ENCODE measurements around the gene IMPA2. TPM values are rescaled to one million over a fixed set of nuclear protein-coding genes. Genes with fewer than 3 reads are reported as not detected.
A peak's percentile ranks its signal among the peaks of the same experiment; 100 is the strongest.

IMPA2 gene
- total RNA-seq, 1 donor from 2014 or later = 41.9 TPM

DNA sequence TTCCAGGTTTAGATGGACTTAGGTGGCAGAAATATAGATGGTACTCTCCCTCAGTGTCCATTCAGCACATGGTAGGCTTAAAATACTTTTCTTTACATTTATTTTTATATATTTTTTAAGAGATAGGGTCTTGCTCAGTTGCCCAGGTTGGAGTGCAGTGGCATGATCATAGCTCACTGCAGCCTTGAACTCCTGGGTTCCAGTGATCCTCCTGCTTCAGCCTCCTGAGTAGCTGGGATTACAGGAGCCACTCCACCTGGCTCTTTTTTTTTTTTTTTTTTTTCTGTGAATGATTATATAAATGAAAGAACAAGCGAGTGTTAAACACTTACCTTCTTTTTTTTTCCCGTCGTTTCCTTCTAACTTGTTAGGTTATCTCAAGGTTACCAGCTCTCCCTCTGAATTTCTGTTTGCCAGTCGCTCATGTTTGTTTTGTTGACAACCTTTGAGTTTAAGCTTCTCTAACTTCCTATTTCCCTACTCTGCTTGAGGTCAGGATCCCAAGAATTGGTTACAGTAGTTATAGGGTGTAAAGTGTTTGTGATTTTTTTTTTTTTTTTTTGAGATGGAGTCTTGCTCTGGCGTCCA lies 18.9 kb downstream of the IMPA2 start:
- no peak overlapping the region for H3K4me3 Mint-ChIP-seq
- DNase-seq (ENCODE audit: low spot score) = no peak
- no peak overlapping the region for H3K27ac Mint-ChIP-seq
- H3K36me3 ChIP-seq = no peaks in the 10 kb centered on the region
- H3K4me3 ChIP-seq = no peak overlapping the region
- no peak overlapping the region for H3K4me2 ChIP-seq
- H3K27me3 Mint-ChIP-seq (ENCODE audit: insufficient read depth, low read depth) = no peaks in the 10 kb centered on the region
- H3K9me3 Mint-ChIP-seq = no peaks in the 10 kb centered on the region
- no peak overlapping the region for H3K9ac ChIP-seq
- H2AFZ ChIP-seq (replicated peaks) = no peak overlapping the region
- no peaks in the 10 kb centered on the region for H3F3A ChIP-seq (ENCODE audit: low read depth)
- peaks cover 29% of the 10 kb centered on the region for H4K20me1 ChIP-seq (ENCODE audit: low read depth)
- H3K79me2 ChIP-seq (ENCODE audit: low read depth) = peaks cover 29% of the 10 kb centered on the region
- H3K4me1 ChIP-seq = peaks cover 2% of the 10 kb centered on the region
- no peaks in the 10 kb centered on the region for H3K9me3 ChIP-seq (ENCODE audit: low read depth)
- H3K27ac ChIP-seq = no peak overlapping the region
- H3K36me3 Mint-ChIP-seq = peaks cover 5% of the 10 kb centered on the region
- H3K27me3 ChIP-seq = no peaks in the 10 kb centered on the region
- peaks cover 30% of the 10 kb centered on the region for H3K4me1 Mint-ChIP-seq
- TF ChIP-seq EZH2 (IDR thresholded peaks at IDR 0.05) (no peak), EZH2phosphoT487 (IDR thresholded peaks at IDR 0.05) (no peak)
- TF ChIP-seq, protein P1, sequence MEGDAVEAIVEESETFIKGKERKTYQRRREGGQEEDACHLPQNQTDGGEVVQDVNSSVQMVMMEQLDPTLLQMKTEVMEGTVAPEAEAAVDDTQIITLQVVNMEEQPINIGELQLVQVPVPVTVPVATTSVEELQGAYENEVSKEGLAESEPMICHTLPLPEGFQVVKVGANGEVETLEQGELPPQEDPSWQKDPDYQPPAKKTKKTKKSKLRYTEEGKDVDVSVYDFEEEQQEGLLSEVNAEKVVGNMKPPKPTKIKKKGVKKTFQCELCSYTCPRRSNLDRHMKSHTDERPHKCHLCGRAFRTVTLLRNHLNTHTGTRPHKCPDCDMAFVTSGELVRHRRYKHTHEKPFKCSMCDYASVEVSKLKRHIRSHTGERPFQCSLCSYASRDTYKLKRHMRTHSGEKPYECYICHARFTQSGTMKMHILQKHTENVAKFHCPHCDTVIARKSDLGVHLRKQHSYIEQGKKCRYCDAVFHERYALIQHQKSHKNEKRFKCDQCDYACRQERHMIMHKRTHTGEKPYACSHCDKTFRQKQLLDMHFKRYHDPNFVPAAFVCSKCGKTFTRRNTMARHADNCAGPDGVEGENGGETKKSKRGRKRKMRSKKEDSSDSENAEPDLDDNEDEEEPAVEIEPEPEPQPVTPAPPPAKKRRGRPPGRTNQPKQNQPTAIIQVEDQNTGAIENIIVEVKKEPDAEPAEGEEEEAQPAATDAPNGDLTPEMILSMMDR (IDR thresholded peaks at IDR 0.05) = no peak

DNA sequence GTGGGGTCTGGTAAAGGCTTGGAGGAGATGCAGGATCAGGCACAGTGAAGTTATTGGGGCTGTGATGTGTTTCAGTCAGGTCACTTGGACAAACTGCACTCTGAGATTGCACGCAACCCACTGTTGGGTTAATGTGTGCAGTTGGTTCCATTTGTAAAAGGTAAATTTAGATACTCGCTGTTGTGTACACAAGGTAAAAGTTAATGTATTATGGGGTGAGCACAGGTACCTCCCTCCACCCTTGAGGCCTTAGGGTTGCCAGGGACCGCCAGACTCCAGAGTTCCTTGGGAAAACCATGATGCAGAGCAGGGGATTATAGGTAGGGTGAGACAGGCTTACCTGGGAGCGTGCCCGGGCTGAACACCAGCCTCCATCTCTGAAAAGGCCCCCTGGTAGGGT lies 20.1 kb downstream of the IMPA2 start:
- DNase-seq (ENCODE audit: low spot score) = no peak
- TF ChIP-seq EZH2 (IDR thresholded peaks at IDR 0.05) (no peak), EZH2phosphoT487 (IDR thresholded peaks at IDR 0.05) (no peak)
- TF ChIP-seq, protein P1 (IDR thresholded peaks at IDR 0.05) = no peak
- H3K27ac ChIP-seq = no peak overlapping the region
- H3K9ac ChIP-seq = no peak overlapping the region
- H3K4me2 ChIP-seq = no peak overlapping the region
- H3K79me2 ChIP-seq (ENCODE audit: low read depth) = peaks cover 19% of the 10 kb centered on the region
- H3K4me1 Mint-ChIP-seq = peaks cover 21% of the 10 kb centered on the region
- H3K9me3 Mint-ChIP-seq = no peaks in the 10 kb centered on the region
- H3K4me1 ChIP-seq = no peaks in the 10 kb centered on the region
- H4K20me1 ChIP-seq (ENCODE audit: low read depth) = peaks cover 19% of the 10 kb centered on the region
- H3K9me3 ChIP-seq (ENCODE audit: low read depth) = no peaks in the 10 kb centered on the region
- peaks cover 2% of the 10 kb centered on the region for H3K27me3 Mint-ChIP-seq (ENCODE audit: insufficient read depth, low read depth)
- no peak overlapping the region for H3K27ac Mint-ChIP-seq
- H3K4me3 ChIP-seq = no peak overlapping the region
- H3F3A ChIP-seq (ENCODE audit: low read depth) = no peaks in the 10 kb centered on the region
- no peak overlapping the region for H2AFZ ChIP-seq (replicated peaks)
- no peaks in the 10 kb centered on the region for H3K27me3 ChIP-seq
- no peak overlapping the region for H3K4me3 Mint-ChIP-seq
- H3K36me3 Mint-ChIP-seq = peaks cover 11% of the 10 kb centered on the region
- no peaks in the 10 kb centered on the region for H3K36me3 ChIP-seq

DNA sequence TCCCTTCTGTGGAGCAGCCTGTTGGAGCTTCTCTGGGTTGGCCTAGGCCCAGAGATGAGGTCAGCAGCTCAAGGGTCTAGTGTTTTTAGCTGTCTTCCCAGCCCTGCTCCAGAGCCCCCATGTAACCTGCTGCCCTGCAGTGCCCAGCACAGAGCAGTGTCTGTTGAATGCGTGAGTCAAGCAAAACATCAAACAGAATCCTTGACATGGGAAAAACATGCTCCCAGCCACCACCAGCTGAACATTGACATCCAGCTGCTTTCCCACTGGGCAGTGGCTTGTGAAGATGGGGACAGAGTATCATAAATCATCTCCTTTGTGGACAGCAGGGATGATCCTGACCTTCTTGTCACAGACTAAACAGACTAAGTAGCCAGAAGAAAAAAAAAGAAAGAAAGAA lies 22.6 kb downstream of the IMPA2 start:
- no peaks in the 10 kb centered on the region for H3K9me3 Mint-ChIP-seq
- no peaks in the 10 kb centered on the region for H3F3A ChIP-seq (ENCODE audit: low read depth)
- no peak overlapping the region for H3K4me3 Mint-ChIP-seq

More for the DNA sequence above, 22.6 kb downstream of the IMPA2 start:
- DNase-seq (ENCODE audit: low spot score) = no peak
- no peaks in the 10 kb centered on the region for H3K27me3 ChIP-seq
- peak overlapping the region; percentile 81 for H3K27ac Mint-ChIP-seq
- peaks cover 19% of the 10 kb centered on the region for H3K36me3 Mint-ChIP-seq
- H2AFZ ChIP-seq (replicated peaks) = no peak overlapping the region
- peaks cover 5% of the 10 kb centered on the region for H4K20me1 ChIP-seq (ENCODE audit: low read depth)
- H3K4me2 ChIP-seq = no peak overlapping the region
- no peak overlapping the region for H3K4me3 ChIP-seq
- TF ChIP-seq, protein P1 (IDR thresholded peaks at IDR 0.05) = no peak
- no peak for TF ChIP-seq EZH2 (IDR thresholded peaks at IDR 0.05)
- no peak for TF ChIP-seq EZH2phosphoT487 (IDR thresholded peaks at IDR 0.05)
- H3K27me3 Mint-ChIP-seq (ENCODE audit: insufficient read depth, low read depth) = peaks cover 2% of the 10 kb centered on the region
- H3K9me3 ChIP-seq (ENCODE audit: low read depth) = no peaks in the 10 kb centered on the region
- H3K9ac ChIP-seq = no peak overlapping the region
- H3K36me3 ChIP-seq = no peaks in the 10 kb centered on the region
- H3K79me2 ChIP-seq (ENCODE audit: low read depth) = no peaks in the 10 kb centered on the region
- no peak overlapping the region for H3K27ac ChIP-seq
- H3K4me1 ChIP-seq = no peaks in the 10 kb centered on the region
- H3K4me1 Mint-ChIP-seq = peaks cover 16% of the 10 kb centered on the region

Measured in neural progenitor cell (in vitro differentiated cells).